Trophoblast cell (in vitro differentiated cells and primary cell): ENCODE measurements around the gene MDGA2.
"Not testable (repeated sequence)": the region's sequence is repeated elsewhere in the genome, so short reads cannot be mapped to it uniquely, and the experiment has no call there.

ENCODE experiments used
- DNase-seq, 2 donors: peaks; one replicate each; pipeline ENCODE4 v3.0.0-alpha.2; 2016
- H2AFZ ChIP-seq: 2 replicates; pipeline ENCODE4 v1.6.1; 2013; ENCODE audit warnings: low read length, moderate library complexity, mild to moderate bottlenecking; ENCODE audit not compliant: insufficient read depth, poor library complexity
- H2AK5ac ChIP-seq: 2 replicates; pipeline ENCODE4 v1.6.1; 2013; ENCODE audit warnings: mild to moderate bottlenecking, low read length
- H2BK120ac ChIP-seq: 2 replicates; pipeline ENCODE4 v1.6.1; 2013; ENCODE audit warnings: low read length, mild to moderate bottlenecking, moderate library complexity; ENCODE audit not compliant: insufficient read depth, poor library complexity
- H2BK12ac ChIP-seq: 2 replicates; pipeline ENCODE4 v1.6.1; 2013; ENCODE audit warnings: mild to moderate bottlenecking, low read length, moderate library complexity
- H2BK5ac ChIP-seq: 2 replicates; pipeline ENCODE4 v1.6.1; 2013; ENCODE audit warnings: low read length, low read depth, moderate library complexity, mild to moderate bottlenecking; ENCODE audit not compliant: poor library complexity
- H3K14ac ChIP-seq: 2 replicates; pipeline ENCODE4 v1.6.1; 2013; ENCODE audit warnings: mild to moderate bottlenecking, low read length
- H3K18ac ChIP-seq: 2 replicates; pipeline ENCODE4 v1.6.1; 2013; ENCODE audit warnings: mild to moderate bottlenecking, low read length
- H3K23ac ChIP-seq: 2 replicates; pipeline ENCODE4 v1.6.1; 2013; ENCODE audit warnings: low read length
- H3K27ac ChIP-seq: 2 replicates; pipeline ENCODE4 v1.5.1; 2013; ENCODE audit warnings: low read depth, mild to moderate bottlenecking, inconsistent platforms, low read length, moderate library complexity
- H3K27me3 ChIP-seq: 2 replicates; pipeline ENCODE4 v1.6.1; 2013; ENCODE audit warnings: inconsistent platforms, mild to moderate bottlenecking, low read length, moderate library complexity; ENCODE audit not compliant: insufficient read depth
- H3K36me3 ChIP-seq, 2 experiments: 1 replicate in 1 of 2; 2 replicates in 1 of 2; pipeline ENCODE4 v1.6.1; 2013; ENCODE audit warnings: low read length in 2 of 2, mild to moderate bottlenecking in 2 of 2, moderate library complexity in 1 of 2; ENCODE audit not compliant: insufficient read depth in 2 of 2, control insufficient read depth in 1 of 2
- H3K4ac ChIP-seq: 2 replicates; pipeline ENCODE4 v1.6.1; 2013; ENCODE audit warnings: low read depth, mild to moderate bottlenecking, low read length, moderate library complexity
- H3K4me1 ChIP-seq, 2 experiments: 1 replicate in 1 of 2; 2 replicates in 1 of 2; pipeline ENCODE4 v1.6.1; 2013; ENCODE audit warnings: low read length in 2 of 2, mild to moderate bottlenecking in 2 of 2, moderate library complexity in 1 of 2; ENCODE audit not compliant: insufficient read depth in 2 of 2, control insufficient read depth in 1 of 2
- H3K4me2 ChIP-seq: 2 replicates; pipeline ENCODE4 v1.6.1; 2013; ENCODE audit warnings: inconsistent platforms, mild to moderate bottlenecking, low read length, moderate library complexity
- H3K4me3 ChIP-seq: 2 replicates; pipeline ENCODE4 v1.5.1; 2013; ENCODE audit warnings: mild to moderate bottlenecking, low read depth, low read length, inconsistent platforms
- H3K79me1 ChIP-seq: one replicate; pipeline ENCODE4 v1.6.1; 2013; ENCODE audit warnings: low read length
- H3K79me2 ChIP-seq: 2 replicates; pipeline ENCODE4 v1.6.1; 2013; ENCODE audit warnings: low read length, mild to moderate bottlenecking; ENCODE audit not compliant: control insufficient read depth, insufficient read depth, poor library complexity
- H3K9ac ChIP-seq: 2 replicates; pipeline ENCODE4 v1.6.1; 2013; ENCODE audit warnings: mild to moderate bottlenecking, low read length
- H3K9me3 ChIP-seq: 2 replicates; pipeline ENCODE4 v1.6.1; 2013; ENCODE audit warnings: low read depth, mild to moderate bottlenecking, control low read depth, inconsistent platforms, low read length; ENCODE audit not compliant: insufficient read depth
- H4K12ac ChIP-seq: 2 replicates; pipeline ENCODE4 v1.6.1; 2013; ENCODE audit warnings: low read depth, mild to moderate bottlenecking, low read length, moderate library complexity
- H4K8ac ChIP-seq: 2 replicates; pipeline ENCODE4 v1.6.1; 2013; ENCODE audit warnings: low read depth, mild to moderate bottlenecking, low read length, moderate library complexity
- H4K91ac ChIP-seq: one replicate; pipeline ENCODE4 v1.6.1; 2013; ENCODE audit warnings: low read depth, mild to moderate bottlenecking, low read length, moderate library complexity
- WGBS: extraction: QIAGEN DNeasy Blood & Tissue Kit; methylation state at CpG from one replicate; pipeline ENCODE4 v1.1.7; 2013; ENCODE audit warnings: missing lambda C conversion rate; ENCODE audit not compliant: insufficient read length, insufficient coverage; ENCODE audit errors: extremely low coverage; 5-methylcytosine and 5-hydroxymethylcytosine counted together

MDGA2 gene

GRCh38 chr14:46920542-46920941 lies 754.9 kb downstream of the MDGA2 start:
- H2AFZ ChIP-seq = no peak overlapping the region
- no peak for DNase-seq
- no peak overlapping the region for H3K14ac ChIP-seq
- no peak overlapping the region for H3K9ac ChIP-seq
- no peaks in the 10 kb centered on the region for H3K9me3 ChIP-seq
- H2BK5ac ChIP-seq = no peak overlapping the region
- no peak overlapping the region for H3K27ac ChIP-seq
- WGBS = no CpG with 5 or more reads among the region's 3 CpGs
- no peak overlapping the region for H4K91ac ChIP-seq
- no peak overlapping the region for H2AK5ac ChIP-seq
- no peaks in the 10 kb centered on the region for H3K27me3 ChIP-seq
- no peaks in the 10 kb centered on the region for H3K36me3 ChIP-seq
- H3K79me1 ChIP-seq = no peaks in the 10 kb centered on the region
- no peak overlapping the region for H3K4ac ChIP-seq
- H2BK120ac ChIP-seq = no peak overlapping the region
- H2BK12ac ChIP-seq = no peak overlapping the region
- no peak overlapping the region for H4K8ac ChIP-seq
- no peaks in the 10 kb centered on the region for H3K4me1 ChIP-seq
- H3K4me2 ChIP-seq = no peak overlapping the region
- no peak overlapping the region for H3K4me3 ChIP-seq
- H4K12ac ChIP-seq = no peak overlapping the region
- H3K18ac ChIP-seq = no peak overlapping the region
- no peak overlapping the region for H3K23ac ChIP-seq
- H3K79me2 ChIP-seq = no peaks in the 10 kb centered on the region

GRCh38 chr14:46915539-46915938 lies 759.9 kb downstream of the MDGA2 start:
- H3K4me3 ChIP-seq, H3K79me1 ChIP-seq, H4K8ac ChIP-seq, H2BK120ac ChIP-seq, H2AFZ ChIP-seq, H4K12ac ChIP-seq, H3K79me2 ChIP-seq, H3K23ac ChIP-seq, H2BK5ac ChIP-seq, H3K4ac ChIP-seq, H3K36me3 ChIP-seq, H3K27ac ChIP-seq, H2AK5ac ChIP-seq, DNase-seq, H3K14ac ChIP-seq, H3K4me2 ChIP-seq, H3K9ac ChIP-seq, H2BK12ac ChIP-seq, H3K9me3 ChIP-seq, H3K4me1 ChIP-seq, H3K27me3 ChIP-seq, H3K18ac ChIP-seq, H4K91ac ChIP-seq: not testable (repeated sequence)
- WGBS = no CpG with 5 or more reads among the region's 4 CpGs

DNA sequence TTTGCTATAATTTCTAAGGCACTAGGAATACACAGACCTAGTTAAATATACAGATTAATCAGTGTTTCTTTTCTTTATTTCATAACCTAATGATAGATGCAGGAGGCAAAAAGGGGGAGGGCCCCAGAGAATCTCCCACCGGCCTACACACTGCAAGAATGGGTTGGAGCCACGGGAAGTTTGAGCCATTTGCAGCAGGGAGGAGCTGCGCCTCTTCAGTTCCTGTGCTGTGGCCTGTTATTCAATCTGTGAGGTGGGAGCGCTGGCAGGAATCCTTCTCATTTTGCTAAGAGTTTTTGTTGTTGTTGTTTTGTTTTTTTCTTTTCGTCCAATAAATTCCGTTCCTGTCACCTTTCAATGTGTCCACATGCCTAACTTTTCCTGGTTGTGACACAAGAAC lies 772.6 kb downstream of the MDGA2 start:
- no peaks in the 10 kb centered on the region for H3K36me3 ChIP-seq
- no peak overlapping the region for H2AFZ ChIP-seq
- H3K18ac ChIP-seq = no peak overlapping the region
- H3K79me1 ChIP-seq = no peaks in the 10 kb centered on the region
- no peak overlapping the region for H3K4me3 ChIP-seq
- H2BK120ac ChIP-seq = no peak overlapping the region
- H4K12ac ChIP-seq = no peak overlapping the region
- H2BK5ac ChIP-seq = no peak overlapping the region
- H3K27ac ChIP-seq = no peak overlapping the region
- no peaks in the 10 kb centered on the region for H3K79me2 ChIP-seq
- no peak overlapping the region for H2BK12ac ChIP-seq
- no peaks in the 10 kb centered on the region for H3K9me3 ChIP-seq
- H3K4me2 ChIP-seq = no peak overlapping the region
- H3K4me1 ChIP-seq = no peaks in the 10 kb centered on the region
- no peak overlapping the region for H3K23ac ChIP-seq
- H3K27me3 ChIP-seq = no peaks in the 10 kb centered on the region
- WGBS = no CpG with 5 or more reads among the region's 6 CpGs
- no peak overlapping the region for H4K8ac ChIP-seq
- no peak overlapping the region for H2AK5ac ChIP-seq
- DNase-seq = no peak
- no peak overlapping the region for H3K14ac ChIP-seq
- H3K9ac ChIP-seq = no peak overlapping the region
- no peak overlapping the region for H4K91ac ChIP-seq
- H3K4ac ChIP-seq = no peak overlapping the region

- no peaks in the 10 kb centered on the region for H3K27me3 ChIP-seq
- no peak overlapping the region for H2AFZ ChIP-seq
- H3K23ac ChIP-seq = no peak overlapping the region
- no peak overlapping the region for H2BK120ac ChIP-seq
- no peak for DNase-seq
- H3K4me2 ChIP-seq = no peak overlapping the region
- H3K9ac ChIP-seq = no peak overlapping the region
- no peaks in the 10 kb centered on the region for H3K79me1 ChIP-seq
- H3K4me3 ChIP-seq = no peak overlapping the region
- H3K4me1 ChIP-seq = no peaks in the 10 kb centered on the region
- H3K27ac ChIP-seq = no peak overlapping the region
- no peak overlapping the region for H3K4ac ChIP-seq
- no peak overlapping the region for H2BK5ac ChIP-seq
- H3K79me2 ChIP-seq = no peaks in the 10 kb centered on the region
- H4K8ac ChIP-seq = no peak overlapping the region
- H2BK12ac ChIP-seq = no peak overlapping the region
- H3K9me3 ChIP-seq = no peaks in the 10 kb centered on the region
- H3K36me3 ChIP-seq = no peaks in the 10 kb centered on the region
- H4K12ac ChIP-seq = no peak overlapping the region
- H3K14ac ChIP-seq = no peak overlapping the region
- no peak overlapping the region for H4K91ac ChIP-seq
- no peak overlapping the region for H3K18ac ChIP-seq
- H2AK5ac ChIP-seq = no peak overlapping the region
These were observed 780.9 kb downstream of the MDGA2 start for GRCh38 chr14:46894476-46894875.

GRCh38 chr14:46887144-46887543 lies 788.3 kb downstream of the MDGA2 start:
- Histone ChIP-seq H3K27ac (no peak overlapping the region), H2BK120ac (no peak overlapping the region), H2AFZ (no peak overlapping the region), H3K9ac (no peak overlapping the region), H4K91ac (no peak overlapping the region), H3K9me3 (no peaks in the 10 kb centered on the region), H3K27me3 (no peaks in the 10 kb centered on the region), H3K23ac (no peak overlapping the region), H3K79me1 (no peaks in the 10 kb centered on the region), H3K4me2 (no peak overlapping the region), H3K36me3 (no peaks in the 10 kb centered on the region), H3K4ac (no peak overlapping the region), H2AK5ac (no peak overlapping the region), H4K8ac (no peak overlapping the region), H3K14ac (no peak overlapping the region), H4K12ac (no peak overlapping the region), H3K4me1 (no peaks in the 10 kb centered on the region), H3K79me2 (no peaks in the 10 kb centered on the region), H2BK12ac (no peak overlapping the region), H3K4me3 (no peak overlapping the region), H2BK5ac (no peak overlapping the region), H3K18ac (no peak overlapping the region)
- WGBS = no CpG with 5 or more reads among the region's 1 CpG
- no peak for DNase-seq
